Mesendoderm (in vitro differentiated cells): ENCODE results near the gene AANAT.

ENCODE experiments used
- DNase-seq: peaks from one replicate; pipeline ENCODE4 v3.0.0; 2013
- H2AK5ac ChIP-seq: 2 replicates; pipeline ENCODE4 v1.6.1; 2013; ENCODE audit warnings: low read length, inconsistent platforms
- H2BK120ac ChIP-seq: 2 replicates; pipeline ENCODE4 v1.6.1; 2013; ENCODE audit warnings: low read depth, mild to moderate bottlenecking, low read length, moderate library complexity, mixed read lengths
- H2BK15ac ChIP-seq: replicated peaks from 2 replicates; pipeline ENCODE4 v1.6.1; 2013; ENCODE audit warnings: low read depth, mild to moderate bottlenecking, moderate library complexity
- H2BK5ac ChIP-seq: 2 replicates; pipeline ENCODE4 v1.6.1; 2013; ENCODE audit warnings: low read length, inconsistent platforms
- H3K18ac ChIP-seq: 2 replicates; pipeline ENCODE4 v1.6.1; 2013; ENCODE audit warnings: mild to moderate bottlenecking, low read length, mixed read lengths
- H3K23ac ChIP-seq: one replicate; pipeline ENCODE4 v1.6.1; 2013; ENCODE audit warnings: low read length
- H3K27ac ChIP-seq: 2 replicates; pipeline ENCODE4 v1.5.1; 2013; ENCODE audit warnings: low read depth, mild to moderate bottlenecking, inconsistent platforms, low read length, moderate library complexity
- H3K27me3 ChIP-seq: 2 replicates; pipeline ENCODE4 v1.6.1; 2013; ENCODE audit warnings: low read length, control low read depth, mild to moderate bottlenecking, inconsistent platforms; ENCODE audit not compliant: insufficient read depth, poor library complexity
- H3K36me3 ChIP-seq: 2 replicates; pipeline ENCODE4 v1.6.1; 2013; ENCODE audit warnings: low read length, inconsistent platforms; ENCODE audit not compliant: control insufficient read depth, insufficient read depth
- H3K4ac ChIP-seq: one replicate; pipeline ENCODE4 v1.6.1; 2013; ENCODE audit warnings: low read depth, mild to moderate bottlenecking, low read length, moderate library complexity
- H3K4me1 ChIP-seq: 2 replicates; pipeline ENCODE4 v1.6.1; 2013; ENCODE audit warnings: low read depth, low read length, inconsistent platforms; ENCODE audit not compliant: control insufficient read depth
- H3K4me2 ChIP-seq: 2 replicates; pipeline ENCODE4 v1.6.1; 2013; ENCODE audit warnings: low read length
- H3K4me3 ChIP-seq: 2 replicates; pipeline ENCODE4 v1.5.1; 2013; ENCODE audit warnings: mild to moderate bottlenecking, low read length
- H3K56ac ChIP-seq: one replicate; pipeline ENCODE4 v1.6.1; 2013; ENCODE audit warnings: low read length
- H3K79me1 ChIP-seq: 2 replicates; pipeline ENCODE4 v1.6.1; 2013; ENCODE audit warnings: low read length, inconsistent platforms
- H3K79me2 ChIP-seq: 2 replicates; pipeline ENCODE4 v1.6.1; 2013; ENCODE audit warnings: mild to moderate bottlenecking, low read length; ENCODE audit not compliant: control insufficient read depth, insufficient read depth
- H3K9ac ChIP-seq: 2 replicates; pipeline ENCODE4 v1.6.1; 2013; ENCODE audit warnings: low read length, inconsistent platforms
- H4K5ac ChIP-seq: one replicate; pipeline ENCODE4 v1.6.1; 2013; ENCODE audit warnings: low read length
- H4K8ac ChIP-seq: one replicate; pipeline ENCODE4 v1.6.1; 2013; ENCODE audit warnings: low read depth, mild to moderate bottlenecking, control low read depth, low read length, moderate library complexity
- WGBS: extraction: QIAGEN DNeasy Blood & Tissue Kit; methylation state at CpG from one replicate; pipeline ENCODE4 v1.1.7; 2013; ENCODE audit warnings: low lambda C conversion rate, missing lambda C conversion rate; ENCODE audit not compliant: insufficient coverage; ENCODE audit errors: extremely low coverage; 5-methylcytosine and 5-hydroxymethylcytosine counted together

Gene AANAT

DNA sequence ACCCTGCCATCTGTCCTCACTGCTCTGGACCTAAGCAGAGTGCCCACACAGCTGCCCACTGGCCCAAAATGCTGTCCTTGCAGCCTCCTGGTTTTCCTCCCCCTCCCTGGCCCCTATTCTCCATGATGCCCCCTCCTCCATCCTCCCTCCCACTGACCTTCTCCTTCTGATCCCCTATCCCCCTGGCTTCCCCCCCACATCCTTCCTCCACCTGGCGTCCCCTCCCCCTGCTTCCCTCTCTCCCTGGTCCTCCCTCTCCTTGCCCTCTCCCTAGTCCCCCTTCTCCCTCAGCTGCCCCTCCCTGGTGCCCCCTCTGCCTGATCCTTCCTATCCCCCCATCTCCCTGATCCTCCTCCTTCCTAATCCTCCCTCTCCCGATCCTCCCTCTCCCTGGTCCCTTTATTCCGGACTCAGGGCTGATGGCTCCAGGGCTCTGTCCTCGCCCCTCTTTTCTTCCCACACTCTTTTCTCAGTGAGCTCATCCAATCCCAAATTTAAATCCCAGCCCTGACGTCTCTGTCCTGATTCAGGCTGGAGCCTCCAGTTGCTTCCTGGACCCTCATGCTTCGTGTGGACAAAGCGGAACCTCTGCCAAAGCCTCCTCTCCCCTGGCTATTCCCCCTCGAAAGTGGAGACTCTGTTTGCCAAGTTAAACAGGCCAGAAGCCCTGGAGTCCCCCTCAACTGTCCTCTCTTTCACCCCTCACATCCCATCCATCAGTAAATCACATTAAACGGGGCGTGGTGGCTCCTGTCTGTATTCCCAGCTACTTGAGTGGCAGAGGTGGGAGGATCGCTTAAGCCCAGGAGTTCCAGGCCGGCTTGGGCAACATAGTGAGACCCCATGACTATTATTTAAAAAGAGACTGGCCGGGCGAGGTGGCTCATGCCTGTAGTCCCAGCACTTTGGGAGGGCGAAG, 51.9 kb downstream of the AANAT start:
- Histone ChIP-seq H3K79me1 (no peaks in the 10 kb centered on the region), H3K23ac (no peak overlapping the region), H2BK5ac (no peak overlapping the region), H2AK5ac (no peak overlapping the region), H3K56ac (peak overlapping the region; percentile 2), H3K27ac (no peak overlapping the region), H3K36me3 (no peaks in the 10 kb centered on the region), H3K9ac (no peak overlapping the region), H3K27me3 (no peaks in the 10 kb centered on the region), H3K4me2 (no peak overlapping the region), H3K18ac (no peak overlapping the region), H2BK120ac (no peak overlapping the region), H3K4me3 (no peak overlapping the region), H2BK15ac (no peak overlapping the region), H3K4ac (no peak overlapping the region), H4K8ac (no peak overlapping the region), H4K5ac (no peak overlapping the region), H3K79me2 (no peaks in the 10 kb centered on the region), H3K4me1 (no peaks in the 10 kb centered on the region)
- no CpG with 5 or more reads among the region's 15 CpGs for WGBS
- DNase-seq: no peak
